Activated CD4-positive, alpha-beta memory T cell treated with anti-CD3 and anti-CD28 coated beads for 36 hours (primary cell): Measurements from ENCODE around the gene B3GNT3. TPM values are rescaled to one million over a fixed set of nuclear protein-coding genes. Genes with fewer than 3 reads are reported as not detected.

Experiments
- CTCF ChIA-PET: fragments of 350-600 bp; sonication (Branson Sonifier 250); formaldehyde crosslinking; loops from one replicate; lab custom pipeline; 2021; ENCODE audit warnings: antibody characterized with exemption, inconsistent platforms; lab: Charles Lee
- POLR2A ChIA-PET: fragments of 350-600 bp; sonication (Branson Sonifier 250); formaldehyde crosslinking; loops from one replicate; lab custom pipeline; 2021; ENCODE audit warnings: antibody characterized with exemption; lab: Charles Lee
- DNase-seq: peaks from one replicate; pipeline ENCODE4 v3.0.0-alpha.2; 2020
- H3K27ac Mint-ChIP-seq: one replicate; pipeline ENCODE4 v1.8.0; 2021; ENCODE audit warnings: mixed read lengths
- H3K27me3 Mint-ChIP-seq: one replicate; pipeline ENCODE4 v1.8.0; 2021; ENCODE audit warnings: mixed read lengths
- H3K36me3 Mint-ChIP-seq: one replicate; pipeline ENCODE4 v1.8.0; 2021; ENCODE audit warnings: mixed read lengths
- H3K4me1 Mint-ChIP-seq: one replicate; pipeline ENCODE4 v1.8.0; 2021; ENCODE audit warnings: low read depth, mixed read lengths
- H3K4me3 Mint-ChIP-seq: one replicate; pipeline ENCODE4 v1.8.0; 2021; ENCODE audit warnings: mild to moderate bottlenecking, mixed read lengths
- H3K9me3 Mint-ChIP-seq: one replicate; pipeline ENCODE4 v1.8.0; 2021; ENCODE audit warnings: mixed read lengths
- intact Hi-C: fragments of 100-400 bp; cut with micrococcal nuclease; formaldehyde crosslinking; loops from one replicate; pipeline ENCODE4 v1.15.1; 2023
- total RNA-seq, 2 experiments: library from RNA; stranded (reverse); gene quantifications; one replicate each; pipeline ENCODE4 v1.2.3, GENCODE V29; 2021

Gene B3GNT3
- total RNA-seq, 2 experiments from 2014 or later = 0.26 to 0.34 TPM

- peaks cover 3% of the 10 kb centered on the region for H3K27me3 Mint-ChIP-seq
- no peaks in the 10 kb centered on the region for H3K9me3 Mint-ChIP-seq
- peak within 1 kb of the TSS; percentile 100 for H3K4me3 Mint-ChIP-seq
- DNase-seq = peak; percentile 100
- POLR2A ChIA-PET = interaction anchor here (0.6 to 7.8 kb wide), 16 partner anchors 10 to 454 kb away, joined by 3 to 99 read pairs (median 4); partner anchors contain the start of genes BST2, CCDC124, FCHO1 and JAK3
- CTCF ChIA-PET = interaction anchor here (0.6 to 4.0 kb wide), 36 partner anchors 8 to 451 kb away, joined by 3 to 186 read pairs (median 4); partner anchors contain the start of genes CCDC124, JAK3, MAP1S and SLC5A5
- intact Hi-C loops = loop anchor here (1.0 to 5.0 kb wide), 5 partner anchors 11 to 142 kb away; partner anchors contain the start of gene MAP1S
- peaks cover 41% of the 10 kb centered on the region for H3K4me1 Mint-ChIP-seq
- peaks cover 43% of the 10 kb centered on the region for H3K36me3 Mint-ChIP-seq
- H3K27ac Mint-ChIP-seq = peak within 1 kb of the TSS; percentile 99
Measured at GRCh38 chr19:17859533-17860330, 64.8 kb downstream of the B3GNT3 start, which contains the start of gene RPL18A. RPL18A (plus strand) TSS chr19:17859910; CDS start chr19:17859957, 47 bp downstream.

- Mint-ChIP-seq H3K9me3 (no peaks in the 10 kb centered on the region), H3K27me3 (peaks cover 3% of the 10 kb centered on the region), H3K4me1 (peaks cover 38% of the 10 kb centered on the region), H3K4me3 (peak overlapping the region; percentile 100), H3K27ac (peak overlapping the region; percentile 99), H3K36me3 (peaks cover 43% of the 10 kb centered on the region)
- intact Hi-C loops = no loop called here
- ChIA-PET CTCF (interaction anchor here (0.7 to 4.0 kb wide), 10 partner anchors 11 to 406 kb away, joined by 3 to 186 read pairs (median 12); partner anchors contain the start of genes CCDC124, JAK3 and SLC5A5), POLR2A (interaction anchor here (0.9 to 7.8 kb wide), 5 partner anchors 11 to 108 kb away, joined by 3 to 99 read pairs (median 40); partner anchors contain the start of genes CCDC124, JAK3 and SLC5A5)
- DNase-seq = no peak
Measured at GRCh38 chr19:17860331-17860992, 65.5 kb downstream of the B3GNT3 start.

- CTCF ChIA-PET = interaction anchor here (1.0 to 4.0 kb wide), 6 partner anchors 11 to 406 kb away, joined by 3 to 186 read pairs (median 26); partner anchors contain the start of genes CCDC124, JAK3 and SLC5A5
- intact Hi-C loops = no loop called here
- Mint-ChIP-seq H3K4me3 (peak overlapping the region; percentile 100), H3K27ac (peak overlapping the region; percentile 99), H3K27me3 (peaks cover 3% of the 10 kb centered on the region), H3K4me1 (peaks cover 35% of the 10 kb centered on the region), H3K36me3 (peaks cover 46% of the 10 kb centered on the region), H3K9me3 (no peaks in the 10 kb centered on the region)
- POLR2A ChIA-PET = interaction anchor here (0.6 to 7.8 kb wide), 5 partner anchors 11 to 134 kb away, joined by 3 to 99 read pairs (median 40); partner anchors contain the start of genes CCDC124, JAK3 and SLC5A5
- DNase-seq = no peak
Measured at GRCh38 chr19:17860993-17861360, 66.0 kb downstream of the B3GNT3 start.

GRCh38 chr19:17861542-17862402 lies 66.8 kb downstream of the B3GNT3 start:
- Mint-ChIP-seq H3K27ac (peak overlapping the region; percentile 99), H3K4me1 (peaks cover 35% of the 10 kb centered on the region), H3K4me3 (peak overlapping the region; percentile 100), H3K36me3 (peaks cover 46% of the 10 kb centered on the region), H3K27me3 (peaks cover 3% of the 10 kb centered on the region), H3K9me3 (no peaks in the 10 kb centered on the region)
- intact Hi-C loops = no loop called here
- ChIA-PET CTCF (interaction anchor here (0.6 to 4.0 kb wide), 4 partner anchors 10 to 71 kb away, joined by 3 to 186 read pairs (median 18); partner anchors contain the start of genes CCDC124 and SLC5A5), POLR2A (interaction anchor here (0.6 to 7.8 kb wide), 4 partner anchors 10 to 133 kb away, joined by 3 to 99 read pairs (median 66); partner anchors contain the start of genes CCDC124, JAK3 and SLC5A5)
- no peak for DNase-seq

GRCh38 chr19:17862711-17863519 lies 68.0 kb downstream of the B3GNT3 start:
- intact Hi-C loops = no loop called here
- Mint-ChIP-seq H3K4me1 (peaks cover 35% of the 10 kb centered on the region), H3K27me3 (peaks cover 3% of the 10 kb centered on the region), H3K4me3 (peak overlapping the region; percentile 37), H3K27ac (peak overlapping the region; percentile 99), H3K36me3 (peaks cover 46% of the 10 kb centered on the region), H3K9me3 (no peaks in the 10 kb centered on the region)
- ChIA-PET CTCF (interaction anchor here (0.6 to 1.0 kb wide), 3 partner anchors 8 to 76 kb away, joined by 3 read pairs; partner anchors contain the start of gene CCDC124), POLR2A (interaction anchor here (1.0 to 7.8 kb wide), 6 partner anchors 9 to 112 kb away, joined by 3 to 99 read pairs (median 12); partner anchors contain the start of genes CCDC124, FCHO1, JAK3 and SLC5A5)
- DNase-seq = no peak

Other genes with a start within 250 kb of the B3GNT3 start
- gene COLGALT1, start 239.5 kb upstream of the B3GNT3 start, total RNA-seq = 10 to 100 TPM; 46.6 to 46.8 TPM
- under 1 TPM; 0.02 TPM for gene UNC13A, start 106.8 kb upstream of the B3GNT3 start, total RNA-seq
- gene MAP1S, start 75.7 kb upstream of the B3GNT3 start, total RNA-seq = 10 to 100 TPM; 63.0 to 71.2 TPM
- 10 to 100 TPM; 54.3 to 54.5 TPM for gene FCHO1, start 43.7 kb upstream of the B3GNT3 start, total RNA-seq
- 1 to 10 TPM; 6.8 to 8.3 TPM for gene INSL3, start 26.4 kb downstream of the B3GNT3 start, total RNA-seq
- 100 to 1,000 TPM; 200 to 217 TPM for gene JAK3, start 52.8 kb downstream of the B3GNT3 start, total RNA-seq
- 1,000 to 10,000 TPM; 3,104 to 3,138 TPM for gene RPL18A, start 64.8 kb downstream of the B3GNT3 start, total RNA-seq
- 1 to 10 TPM in 1 of 2 experiments, under 1 TPM in 1; 0.87 to 1.0 TPM for gene SLC5A5, start 76.8 kb downstream of the B3GNT3 start, total RNA-seq
- 100 to 1,000 TPM; 101 to 105 TPM for gene CCDC124, start 137.9 kb downstream of the B3GNT3 start, total RNA-seq
- gene KCNN1, start 172.0 kb downstream of the B3GNT3 start, total RNA-seq = under 1 TPM in 1 of 2 experiments, not detected in 1; 0.24 TPM
- gene ARRDC2, start 213.0 kb downstream of the B3GNT3 start, total RNA-seq = 10 to 100 TPM; 28.2 to 28.6 TPM